Brain microvascular endothelial cell (primary cell): Measurements from ENCODE around the gene CD81.
A peak's percentile ranks its signal among the peaks of the same experiment; 100 is the strongest.
"Not testable (repeated sequence)": the region's sequence is repeated elsewhere in the genome, so short reads cannot be mapped to it uniquely, and the experiment has no call there.

Experiments
- DNase-seq: peaks from one replicate; pipeline ENCODE4 v3.0.0-alpha.2; 2020
- H3K27ac ChIP-seq: fragments of 250-450 bp; sonication (Bioruptor Pico); 2 replicates; pipeline ENCODE4 v1.5.1; 2020; ENCODE audit warnings: mild to moderate bottlenecking, moderate library complexity
- H3K27me3 ChIP-seq: fragments of 250-450 bp; sonication (Bioruptor Pico); replicated peaks from 2 replicates; pipeline ENCODE4 v1.5.1; 2020; ENCODE audit warnings: mild to moderate bottlenecking
- H3K36me3 ChIP-seq: fragments of 250-450 bp; sonication (Bioruptor Pico); replicated peaks from 2 replicates; pipeline ENCODE4 v1.5.1; 2020; ENCODE audit warnings: mild to moderate bottlenecking
- H3K4me3 ChIP-seq: 2 replicates; pipeline ENCODE4 v1.5.1; 2011; ENCODE audit warnings: low read depth, mild to moderate bottlenecking, control low read depth, low read length, moderate library complexity
- CTCF ChIP-seq: IDR thresholded peaks from 2 replicates; pipeline ENCODE4 v1.5.1; 2011; ENCODE audit warnings: low read depth, mild to moderate bottlenecking, moderate library complexity, low read length, control low read depth, inconsistent platforms; ENCODE audit errors: missing control alignments
- in situ Hi-C: cut with HindIII; loops from 2 replicates; pipeline ENCODE4 v1.10.0; 2017; ENCODE audit warnings: low sequenced_read_pairs, low pct_ligation_motif_present

The CD81 gene

GRCh38 chr11:2376751-2377451 is at the start of gene CD81:
Gene CD81 (plus strand): TSS chr11:2377310. CDS start chr11:2377550, 240 bp downstream.
- H3K27me3 ChIP-seq, result no peaks in the 10 kb centered on the region
- H3K36me3 ChIP-seq, result no peaks in the 10 kb centered on the region
- in situ Hi-C loops, result no loop called here
- no peak for DNase-seq
- H3K27ac ChIP-seq, result peak within 1 kb of the TSS; percentile 45
- peak within 1 kb of the TSS; percentile 84 for H3K4me3 ChIP-seq
- no peak for TF ChIP-seq CTCF

GRCh38 chr11:2328021-2328420 is 49.1 kb upstream of the CD81 start:
- no peak for DNase-seq
- no peak for TF ChIP-seq CTCF
- Histone ChIP-seq H3K27me3 (no peaks in the 10 kb centered on the region), H3K4me3 (no peak overlapping the region), H3K36me3 (no peaks in the 10 kb centered on the region), H3K27ac (no peak overlapping the region)
- in situ Hi-C loops, result no loop called here

- Histone ChIP-seq H3K27me3 (no peaks in the 10 kb centered on the region), H3K36me3 (no peaks in the 10 kb centered on the region), H3K4me3 (no peak overlapping the region), H3K27ac (no peak overlapping the region)
- DNase-seq, result no peak
- in situ Hi-C loops, result no loop called here
- TF ChIP-seq CTCF, result no peak
Measured at GRCh38 chr11:2328656-2329354, 48.3 kb upstream of the CD81 start.

GRCh38 chr11:2329551-2329950 is 47.6 kb upstream of the CD81 start:
- no peak for DNase-seq
- no peak for TF ChIP-seq CTCF
- Histone ChIP-seq H3K27ac (no peak overlapping the region), H3K4me3 (no peak overlapping the region), H3K36me3 (no peaks in the 10 kb centered on the region), H3K27me3 (no peaks in the 10 kb centered on the region)
- in situ Hi-C loops, result no loop called here

- TF ChIP-seq CTCF, result no peak
Measured at GRCh38 chr11:2330696-2331095, 46.4 kb upstream of the CD81 start.

GRCh38 chr11:2331404-2331803 is 45.7 kb upstream of the CD81 start:
- H3K4me3 ChIP-seq, result no peak overlapping the region
- no peaks in the 10 kb centered on the region for H3K36me3 ChIP-seq
- H3K27me3 ChIP-seq, result no peaks in the 10 kb centered on the region
- TF ChIP-seq CTCF, result no peak
- no peak overlapping the region for H3K27ac ChIP-seq
- no peak for DNase-seq
- in situ Hi-C loops, result no loop called here

More at GRCh38 chr11:2330696-2331095, 46.4 kb upstream of the CD81 start:
- Histone ChIP-seq H3K36me3 (no peaks in the 10 kb centered on the region), H3K4me3 (no peak overlapping the region), H3K27ac (no peak overlapping the region), H3K27me3 (no peaks in the 10 kb centered on the region)
- in situ Hi-C loops, result no loop called here
- no peak for DNase-seq

- H3K27ac ChIP-seq, in situ Hi-C loops, H3K36me3 ChIP-seq, H3K27me3 ChIP-seq, DNase-seq, H3K4me3 ChIP-seq: not testable (repeated sequence)
Measured at GRCh38 chr11:2332569-2332968, 44.5 kb upstream of the CD81 start.

- in situ Hi-C loops, DNase-seq, H3K27ac ChIP-seq, H3K27me3 ChIP-seq, H3K36me3 ChIP-seq, H3K4me3 ChIP-seq: not testable (repeated sequence)
Measured at GRCh38 chr11:2333486-2334205, 43.5 kb upstream of the CD81 start.
